Activated naive CD4-positive, alpha-beta T cell treated with anti-CD3 and anti-CD28 coated beads, Interleukin-2, amount 10 ng/mL, durations not matched to agents 7 days and 5 days (primary cell): ENCODE measurements around the gene KDELR3.

Source experiments
- CTCF ChIA-PET: fragments of 350-600 bp; sonication (Branson Sonifier 250); formaldehyde crosslinking; loops from one replicate; lab custom pipeline; 2021; ENCODE audit warnings: antibody characterized with exemption; lab: Charles Lee
- DNase-seq: peaks from one replicate; pipeline ENCODE4 v3.0.0-alpha.2; 2020
- H3K27ac Mint-ChIP-seq: one replicate; pipeline ENCODE4 v1.8.0; 2021; ENCODE audit warnings: mild to moderate bottlenecking, moderate library complexity, mixed read lengths
- H3K27me3 Mint-ChIP-seq: one replicate; pipeline ENCODE4 v1.8.0; 2021; ENCODE audit warnings: mild to moderate bottlenecking, mixed read lengths
- H3K36me3 Mint-ChIP-seq: one replicate; pipeline ENCODE4 v1.8.0; 2021; ENCODE audit warnings: mixed read lengths
- H3K4me1 Mint-ChIP-seq: one replicate; pipeline ENCODE4 v1.8.0; 2021; ENCODE audit warnings: mixed read lengths
- H3K4me3 Mint-ChIP-seq: one replicate; pipeline ENCODE4 v1.8.0; 2021; ENCODE audit warnings: mild to moderate bottlenecking, moderate library complexity, mixed read lengths
- H3K9me3 Mint-ChIP-seq: one replicate; pipeline ENCODE4 v1.8.0; 2021; ENCODE audit warnings: mixed read lengths

Gene KDELR3

DNA sequence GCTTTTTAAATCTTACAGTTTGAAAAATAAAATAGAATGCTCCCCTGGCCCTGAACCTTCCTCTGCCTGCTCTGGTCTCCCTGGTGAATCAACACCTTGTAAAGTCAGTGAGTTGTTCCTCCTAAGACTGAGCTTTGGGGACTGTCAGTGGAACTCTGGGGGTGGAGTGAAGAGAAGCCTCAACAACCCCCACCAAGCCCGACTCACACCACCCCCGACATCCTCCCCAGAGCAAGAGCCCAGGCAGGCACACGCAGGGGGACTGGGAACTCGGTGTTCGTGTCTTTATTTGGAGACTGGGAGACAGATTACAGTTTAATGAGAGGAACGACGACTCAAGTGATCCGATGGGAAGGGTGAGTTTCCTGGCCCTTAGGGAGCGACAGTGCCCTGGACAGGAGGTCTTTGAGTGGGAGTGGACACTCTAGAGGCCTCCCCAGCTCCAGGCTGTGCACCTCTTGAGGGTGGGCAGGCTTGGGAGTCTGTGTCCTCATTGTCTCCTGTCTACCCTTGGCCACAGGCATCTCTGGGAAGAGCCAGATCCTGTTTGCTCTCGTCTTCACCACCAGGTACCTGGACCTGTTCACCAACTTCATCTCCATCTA, 6.2 kb downstream of the KDELR3 start:
- H3K27me3 Mint-ChIP-seq, result peaks cover 27% of the 10 kb centered on the region
- no peak for DNase-seq
- no peak overlapping the region for H3K27ac Mint-ChIP-seq
- H3K36me3 Mint-ChIP-seq, result no peaks in the 10 kb centered on the region
- CTCF ChIA-PET, result no interaction called here
- H3K4me3 Mint-ChIP-seq, result no peak overlapping the region
- H3K9me3 Mint-ChIP-seq, result no peaks in the 10 kb centered on the region
- H3K4me1 Mint-ChIP-seq, result no peaks in the 10 kb centered on the region

GRCh38 chr22:38477585-38477984, 9.7 kb downstream of the KDELR3 start:
- Mint-ChIP-seq H3K36me3 (peaks cover 17% of the 10 kb centered on the region), H3K27me3 (peaks cover 15% of the 10 kb centered on the region), H3K27ac (peak overlapping the region; percentile 12), H3K4me3 (no peak overlapping the region), H3K9me3 (no peaks in the 10 kb centered on the region), H3K4me1 (no peaks in the 10 kb centered on the region)
- no peak for DNase-seq
- CTCF ChIA-PET, result no interaction called here

- CTCF ChIA-PET, result no interaction called here
- H3K27ac Mint-ChIP-seq, result no peak overlapping the region
- H3K4me3 Mint-ChIP-seq, result no peak overlapping the region
These were observed 11.4 kb downstream of the KDELR3 start for GRCh38 chr22:38479096-38479837.

DNA sequence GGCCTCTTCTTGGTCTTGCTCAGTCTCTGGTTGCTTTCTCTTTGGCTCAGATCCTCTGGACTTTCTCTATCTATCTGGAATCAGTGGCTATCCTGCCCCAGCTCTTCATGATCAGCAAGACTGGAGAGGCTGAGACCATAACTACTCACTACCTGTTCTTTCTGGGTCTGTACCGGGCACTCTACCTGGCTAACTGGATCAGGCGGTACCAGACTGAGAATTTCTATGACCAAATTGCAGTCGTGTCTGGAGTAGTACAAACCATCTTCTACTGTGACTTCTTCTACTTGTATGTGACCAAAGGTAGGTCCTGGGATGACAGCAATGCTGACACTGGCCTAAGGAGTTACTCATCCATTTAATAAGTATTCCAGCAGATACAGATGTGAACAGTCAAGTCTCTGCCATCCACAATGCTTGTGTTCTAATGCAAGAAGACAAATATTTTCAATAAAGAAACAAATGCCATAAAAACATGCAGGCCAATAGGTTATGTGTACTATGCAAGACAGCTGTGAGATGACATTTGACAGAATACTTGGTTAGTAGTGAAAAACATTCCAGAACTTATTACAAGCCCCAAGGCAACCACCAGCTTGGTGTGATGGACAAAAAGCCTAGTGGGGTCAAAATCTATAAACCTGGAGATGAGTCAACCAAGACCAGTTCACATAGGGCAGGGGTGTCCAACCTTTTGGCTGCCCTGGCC, 13.4 kb downstream of the KDELR3 start:
- H3K4me3 Mint-ChIP-seq, result no peak overlapping the region
- H3K27ac Mint-ChIP-seq, result peak overlapping the region; percentile 35
- CTCF ChIA-PET, result interaction anchor here (1.0 kb wide), 1 partner anchor 91 kb away, joined by 3 read pairs; no protein-coding TSS in a partner anchor
- H3K9me3 Mint-ChIP-seq, result no peaks in the 10 kb centered on the region
- peaks cover 51% of the 10 kb centered on the region for H3K36me3 Mint-ChIP-seq
- DNase-seq, result no peak
- H3K4me1 Mint-ChIP-seq, result peaks cover 11% of the 10 kb centered on the region
- H3K27me3 Mint-ChIP-seq, result no peaks in the 10 kb centered on the region

More at GRCh38 chr22:38479096-38479837, 11.4 kb downstream of the KDELR3 start:
- Mint-ChIP-seq H3K36me3 (peaks cover 34% of the 10 kb centered on the region), H3K9me3 (no peaks in the 10 kb centered on the region), H3K4me1 (peaks cover 4% of the 10 kb centered on the region), H3K27me3 (peaks cover 3% of the 10 kb centered on the region)
- no peak for DNase-seq

GRCh38 chr22:38481871-38482332, 14.0 kb downstream of the KDELR3 start:
- Mint-ChIP-seq H3K27me3 (no peaks in the 10 kb centered on the region), H3K4me3 (no peak overlapping the region), H3K4me1 (peaks cover 16% of the 10 kb centered on the region), H3K9me3 (no peaks in the 10 kb centered on the region), H3K27ac (no peak overlapping the region), H3K36me3 (peaks cover 57% of the 10 kb centered on the region)
- DNase-seq, result no peak
- CTCF ChIA-PET, result interaction anchor here (1.0 kb wide), 1 partner anchor 90 kb away, joined by 3 read pairs; no protein-coding TSS in a partner anchor

GRCh38 chr22:38482662-38483308, 14.9 kb downstream of the KDELR3 start:
- H3K9me3 Mint-ChIP-seq, result no peaks in the 10 kb centered on the region
- H3K27me3 Mint-ChIP-seq, result no peaks in the 10 kb centered on the region
- no peak overlapping the region for H3K27ac Mint-ChIP-seq
- peaks cover 17% of the 10 kb centered on the region for H3K4me1 Mint-ChIP-seq
- no peak for DNase-seq
- H3K4me3 Mint-ChIP-seq, result no peak overlapping the region
- CTCF ChIA-PET, result no interaction called here
- peaks cover 59% of the 10 kb centered on the region for H3K36me3 Mint-ChIP-seq

GRCh38 chr22:38484244-38484643, 16.3 kb downstream of the KDELR3 start:
- H3K4me3 Mint-ChIP-seq, result no peak overlapping the region
- no peaks in the 10 kb centered on the region for H3K9me3 Mint-ChIP-seq
- H3K36me3 Mint-ChIP-seq, result peaks cover 70% of the 10 kb centered on the region
- CTCF ChIA-PET, result no interaction called here
- no peaks in the 10 kb centered on the region for H3K27me3 Mint-ChIP-seq
- peaks cover 23% of the 10 kb centered on the region for H3K4me1 Mint-ChIP-seq
- no peak overlapping the region for H3K27ac Mint-ChIP-seq
- DNase-seq, result no peak

GRCh38 chr22:38485783-38486182, 17.9 kb downstream of the KDELR3 start:
- Mint-ChIP-seq H3K27ac (peak overlapping the region; percentile 60), H3K4me3 (no peak overlapping the region), H3K27me3 (no peaks in the 10 kb centered on the region), H3K4me1 (peaks cover 36% of the 10 kb centered on the region), H3K36me3 (peaks cover 82% of the 10 kb centered on the region), H3K9me3 (no peaks in the 10 kb centered on the region)
- CTCF ChIA-PET, result no interaction called here
- no peak for DNase-seq

- no peak overlapping the region for H3K4me3 Mint-ChIP-seq
- peaks cover 47% of the 10 kb centered on the region for H3K4me1 Mint-ChIP-seq
- peaks cover 75% of the 10 kb centered on the region for H3K36me3 Mint-ChIP-seq
- H3K27me3 Mint-ChIP-seq, result no peaks in the 10 kb centered on the region
- H3K9me3 Mint-ChIP-seq, result no peaks in the 10 kb centered on the region
- H3K27ac Mint-ChIP-seq, result no peak overlapping the region
- no peak for DNase-seq
- CTCF ChIA-PET, result interaction anchor here (1.1 to 1.6 kb wide), 2 partner anchors 9 to 84 kb away, joined by 3 to 4 read pairs; no protein-coding TSS in a partner anchor
These were observed 20.1 kb downstream of the KDELR3 start for GRCh38 chr22:38487946-38488345.

- DNase-seq, result no peak
- CTCF ChIA-PET, result interaction anchor here (3.5 kb wide), 1 partner anchor 82 kb away, joined by 19 read pairs; the partner anchor contains the start of gene DMC1
- peaks cover 75% of the 10 kb centered on the region for H3K36me3 Mint-ChIP-seq
- no peaks in the 10 kb centered on the region for H3K27me3 Mint-ChIP-seq
- H3K27ac Mint-ChIP-seq, result no peak overlapping the region
- no peaks in the 10 kb centered on the region for H3K9me3 Mint-ChIP-seq
- no peak overlapping the region for H3K4me3 Mint-ChIP-seq
- H3K4me1 Mint-ChIP-seq, result peaks cover 52% of the 10 kb centered on the region
These were observed 21.2 kb downstream of the KDELR3 start for GRCh38 chr22:38489142-38489541.

DNA sequence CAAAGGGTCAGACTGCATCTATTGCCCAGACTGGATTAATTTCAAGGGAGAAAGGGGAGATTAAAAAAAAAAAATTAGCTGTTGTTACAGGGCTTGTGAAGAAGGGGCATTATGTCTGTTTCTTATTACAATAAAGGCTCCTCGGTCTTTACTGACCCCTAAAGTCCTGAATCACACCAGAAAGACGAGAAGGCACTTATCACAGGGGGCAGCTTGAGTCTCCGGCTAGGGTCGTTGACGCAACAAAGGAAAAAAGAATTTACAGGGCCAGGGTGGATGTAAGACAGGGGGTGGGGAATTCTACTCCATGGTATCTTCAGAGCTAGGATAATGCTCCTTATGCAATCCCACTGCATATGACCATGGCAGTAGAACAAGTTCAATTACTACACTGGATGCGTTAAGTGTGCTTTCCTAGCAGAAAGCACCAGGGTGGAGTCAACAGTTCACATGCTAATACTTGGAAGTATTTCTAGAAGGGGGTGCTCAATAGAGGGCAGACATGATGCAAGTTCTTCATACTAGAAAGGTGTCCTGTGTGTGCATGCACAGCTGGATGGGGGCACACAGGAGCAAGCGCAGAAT, 21.8 kb downstream of the KDELR3 start:
- no peaks in the 10 kb centered on the region for H3K27me3 Mint-ChIP-seq
- H3K36me3 Mint-ChIP-seq, result peaks cover 75% of the 10 kb centered on the region
- peak overlapping the region; percentile 61 for H3K27ac Mint-ChIP-seq
- H3K9me3 Mint-ChIP-seq, result no peaks in the 10 kb centered on the region
- no peak overlapping the region for H3K4me3 Mint-ChIP-seq
- peaks cover 54% of the 10 kb centered on the region for H3K4me1 Mint-ChIP-seq
- no peak for DNase-seq
- CTCF ChIA-PET, result interaction anchor here (1.1 to 3.5 kb wide), 3 partner anchors 12 to 438 kb away, joined by 4 to 19 read pairs (median 5); partner anchors contain the start of gene DMC1

DNA sequence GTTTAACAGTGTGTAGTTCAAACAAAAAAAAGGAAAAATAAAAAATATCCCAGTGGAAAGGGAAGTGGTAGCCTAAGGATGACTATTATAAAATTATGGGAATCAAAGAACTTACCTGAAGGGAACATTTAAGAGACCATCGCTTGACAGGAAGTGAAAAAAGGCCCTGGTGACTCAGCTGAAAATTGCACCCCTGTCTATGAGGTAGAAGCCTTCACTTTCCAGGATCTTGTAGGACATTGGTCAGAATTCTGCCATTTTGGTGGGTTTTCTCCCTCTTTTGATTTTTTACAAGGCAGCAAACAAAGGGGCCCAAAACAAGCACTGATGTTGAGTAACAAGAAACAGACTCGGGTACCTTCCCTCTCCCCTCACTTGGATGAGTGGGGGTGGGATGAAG, 22.6 kb downstream of the KDELR3 start:
- DNase-seq, result no peak
- H3K4me3 Mint-ChIP-seq, result no peak overlapping the region
- H3K27me3 Mint-ChIP-seq, result no peaks in the 10 kb centered on the region
- CTCF ChIA-PET, result interaction anchor here (1.1 to 3.5 kb wide), 3 partner anchors 12 to 439 kb away, joined by 4 to 19 read pairs (median 5); partner anchors contain the start of gene DMC1
- peak overlapping the region; percentile 67 for H3K27ac Mint-ChIP-seq
- no peaks in the 10 kb centered on the region for H3K9me3 Mint-ChIP-seq
- peaks cover 74% of the 10 kb centered on the region for H3K36me3 Mint-ChIP-seq
- peaks cover 60% of the 10 kb centered on the region for H3K4me1 Mint-ChIP-seq

GRCh38 chr22:38490915-38491314, 23.0 kb downstream of the KDELR3 start:
- Mint-ChIP-seq H3K4me1 (peaks cover 61% of the 10 kb centered on the region), H3K4me3 (no peak overlapping the region)

More at GRCh38 chr22:38490915-38491314, 23.0 kb downstream of the KDELR3 start:
- CTCF ChIA-PET, result interaction anchor here (0.7 to 3.5 kb wide), 3 partner anchors 9 to 439 kb away, joined by 3 to 19 read pairs (median 4); partner anchors contain the start of gene DMC1
- Mint-ChIP-seq H3K27ac (peak overlapping the region; percentile 67), H3K27me3 (no peaks in the 10 kb centered on the region), H3K9me3 (no peaks in the 10 kb centered on the region), H3K36me3 (peaks cover 73% of the 10 kb centered on the region)
- no peak for DNase-seq
